ENCODE measurements around the gene ANKRD35. TPM values are rescaled to one million over a fixed set of nuclear protein-coding genes. Genes with fewer than 3 reads are reported as not detected.

Gene ANKRD35
- total RNA-seq, 1 experiment from 2014 or later: 2.7 TPM

- TF ChIP-seq CTCF (IDR thresholded peaks at IDR 0.05) (no peak), SMAD4 (CRISPR knock-in tag; IDR thresholded peaks at IDR 0.05) (no peak), ZNF219 (CRISPR knock-in tag; IDR thresholded peaks at IDR 0.05; ENCODE audit: borderline replicate concordance) (no peak), ZNF423 (CRISPR knock-in tag; IDR thresholded peaks at IDR 0.05) (no peak), CDX4 (CRISPR knock-in tag; IDR thresholded peaks at IDR 0.05; ENCODE audit: borderline replicate concordance) (no peak), NR1H2 (CRISPR knock-in tag; IDR thresholded peaks at IDR 0.05) (no peak), HMGA2 (CRISPR knock-in tag; IDR thresholded peaks at IDR 0.05) (no peak), SMAD3 (CRISPR knock-in tag; IDR thresholded peaks at IDR 0.05; ENCODE audit: borderline replicate concordance) (no peak), MYBL2 (CRISPR knock-in tag; IDR thresholded peaks at IDR 0.05) (peak; percentile 79; the same call in 1 of the 2 replicates), NFE2L1 (CRISPR knock-in tag; IDR thresholded peaks at IDR 0.05) (no peak), MXD4 (CRISPR knock-in tag; IDR thresholded peaks at IDR 0.05; ENCODE audit: borderline replicate concordance) (no peak), MLX (CRISPR knock-in tag; IDR thresholded peaks at IDR 0.05) (no peak), FOXK1 (CRISPR knock-in tag; IDR thresholded peaks at IDR 0.05) (peak; percentile 69), ZNF138 (CRISPR knock-in tag; conservative IDR thresholded peaks at IDR 0.05) (no peak), NFYB (CRISPR knock-in tag; conservative IDR thresholded peaks at IDR 0.05; ENCODE audit: low read depth) (no peak), AR (CRISPR knock-in tag; IDR thresholded peaks at IDR 0.05) (no peak), CREM (CRISPR knock-in tag; IDR thresholded peaks at IDR 0.05) (peak; percentile 58; the same call in 1 of the 2 replicates), OVOL2 (CRISPR knock-in tag; IDR thresholded peaks at IDR 0.05; ENCODE audit: borderline replicate concordance) (no peak), NR2C2 (CRISPR knock-in tag; IDR thresholded peaks at IDR 0.05) (no peak), NFATC4 (CRISPR knock-in tag; IDR thresholded peaks at IDR 0.05) (no peak), E2F1 (CRISPR knock-in tag; IDR thresholded peaks at IDR 0.05) (peak; percentile 82; the same call in 1 of the 2 replicates), E2F5 (CRISPR knock-in tag; IDR thresholded peaks at IDR 0.05) (peak; percentile 87; the same call in 1 of the 2 replicates), FOXP4 (CRISPR knock-in tag; IDR thresholded peaks at IDR 0.05) (no peak; the same call in none of the 2 replicates), ZNF512 (CRISPR knock-in tag; IDR thresholded peaks at IDR 0.05; ENCODE audit: borderline replicate concordance) (no peak), ZSCAN18 (CRISPR knock-in tag; IDR thresholded peaks at IDR 0.05) (no peak)
Observed at GRCh38 chr1:145823565-145824498, 61.8 kb downstream of the ANKRD35 start, which contains the start of the genes POLR3C and RNF115 (continued).

Data from WTC11 (cell line).